NB4 (cell line): ENCODE results near the gene AHR.

Source experiments
- CTCF ChIP-seq: IDR thresholded peaks from one replicate; pipeline ENCODE4 v1.5.1; 2012; ENCODE audit warnings: low read depth, low read length
- MYC ChIP-seq: IDR thresholded peaks from 2 replicates; pipeline ENCODE4 v1.6.1; 2011; ENCODE audit warnings: low read depth, low read length
- POLR2A ChIP-seq: IDR thresholded peaks from 2 replicates; pipeline ENCODE4 v1.6.1; 2011; ENCODE audit warnings: mild to moderate bottlenecking; ENCODE audit not compliant: insufficient read length; ENCODE audit errors: extremely low read depth

- TF ChIP-seq POLR2A: no peak
- TF ChIP-seq CTCF: no peak
- no peak for TF ChIP-seq MYC
Measured at GRCh38 chr7:17339952-17340351, 41.5 kb downstream of the AHR start.
